Parathyroid adenoma (tissue), 2 donors: ENCODE results near the gene CYP21A2.

Experiments
- H2AFZ ChIP-seq: fragments of 300-600 bp; sonication (generic); one replicate; pipeline ENCODE4 v1.7.0; 2017; ENCODE audit warnings: antibody characterized with exemption, mild to moderate bottlenecking
- H3K27ac ChIP-seq: fragments of 300-600 bp; sonication (generic); one replicate; pipeline ENCODE4 v1.7.0; 2017
- H3K27me3 ChIP-seq: fragments of 300-600 bp; sonication (generic); one replicate; pipeline ENCODE4 v1.7.0; 2017; ENCODE audit warnings: low read length; ENCODE audit not compliant: control insufficient read depth, insufficient read depth
- H3K36me3 ChIP-seq: fragments of 300-600 bp; sonication (generic); one replicate; pipeline ENCODE4 v1.7.0; 2017; ENCODE audit warnings: low read length; ENCODE audit not compliant: control insufficient read depth, insufficient read depth
- H3K4me1 ChIP-seq: fragments of 300-600 bp; sonication (generic); one replicate; pipeline ENCODE4 v1.7.0; 2017; ENCODE audit warnings: control low read depth
- H3K4me2 ChIP-seq: fragments of 300-600 bp; sonication (generic); one replicate; pipeline ENCODE4 v1.7.0; 2017; ENCODE audit warnings: low read length
- H3K4me3 ChIP-seq: fragments of 300-600 bp; sonication (generic); one replicate; pipeline ENCODE4 v1.7.0; 2017; ENCODE audit warnings: low read depth, low read length
- H3K79me2 ChIP-seq: fragments of 300-600 bp; sonication (generic); one replicate; pipeline ENCODE4 v1.7.0; 2017; ENCODE audit warnings: control low read depth
- H3K9ac ChIP-seq: fragments of 300-600 bp; sonication (generic); one replicate; pipeline ENCODE4 v1.7.0; 2017; ENCODE audit warnings: mild to moderate bottlenecking
- H3K9me3 ChIP-seq: fragments of 300-600 bp; sonication (generic); one replicate; pipeline ENCODE4 v1.7.0; 2017; ENCODE audit warnings: low read length; ENCODE audit not compliant: control insufficient read depth
- TF ChIP-seq, protein P1 (sequence below): fragments of 300-600 bp; sonication (generic); IDR thresholded peaks from one replicate; pipeline ENCODE4 v1.7.0; 2017; ENCODE audit warnings: antibody characterized with exemption, mild to moderate bottlenecking
- donor health status: primary hyperparathyroidism.

CYP21A2 gene

GRCh38 chr6:32088487-32089049 lies 50.4 kb downstream of the CYP21A2 start:
- no peaks in the 10 kb centered on the region for H3K79me2 ChIP-seq
- TF ChIP-seq, protein P1, sequence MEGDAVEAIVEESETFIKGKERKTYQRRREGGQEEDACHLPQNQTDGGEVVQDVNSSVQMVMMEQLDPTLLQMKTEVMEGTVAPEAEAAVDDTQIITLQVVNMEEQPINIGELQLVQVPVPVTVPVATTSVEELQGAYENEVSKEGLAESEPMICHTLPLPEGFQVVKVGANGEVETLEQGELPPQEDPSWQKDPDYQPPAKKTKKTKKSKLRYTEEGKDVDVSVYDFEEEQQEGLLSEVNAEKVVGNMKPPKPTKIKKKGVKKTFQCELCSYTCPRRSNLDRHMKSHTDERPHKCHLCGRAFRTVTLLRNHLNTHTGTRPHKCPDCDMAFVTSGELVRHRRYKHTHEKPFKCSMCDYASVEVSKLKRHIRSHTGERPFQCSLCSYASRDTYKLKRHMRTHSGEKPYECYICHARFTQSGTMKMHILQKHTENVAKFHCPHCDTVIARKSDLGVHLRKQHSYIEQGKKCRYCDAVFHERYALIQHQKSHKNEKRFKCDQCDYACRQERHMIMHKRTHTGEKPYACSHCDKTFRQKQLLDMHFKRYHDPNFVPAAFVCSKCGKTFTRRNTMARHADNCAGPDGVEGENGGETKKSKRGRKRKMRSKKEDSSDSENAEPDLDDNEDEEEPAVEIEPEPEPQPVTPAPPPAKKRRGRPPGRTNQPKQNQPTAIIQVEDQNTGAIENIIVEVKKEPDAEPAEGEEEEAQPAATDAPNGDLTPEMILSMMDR: no peak
- no peaks in the 10 kb centered on the region for H3K27me3 ChIP-seq
- H3K9me3 ChIP-seq: no peaks in the 10 kb centered on the region
- H3K27ac ChIP-seq: no peak overlapping the region
- no peak overlapping the region for H3K4me3 ChIP-seq
- no peak overlapping the region for H3K9ac ChIP-seq
- H3K36me3 ChIP-seq: no peaks in the 10 kb centered on the region
- H3K4me2 ChIP-seq: no peak overlapping the region
- no peak overlapping the region for H2AFZ ChIP-seq
- no peaks in the 10 kb centered on the region for H3K4me1 ChIP-seq

- Histone ChIP-seq H3K79me2 (no peaks in the 10 kb centered on the region), H3K27me3 (no peaks in the 10 kb centered on the region), H2AFZ (no peak overlapping the region), H3K4me2 (no peak overlapping the region), H3K27ac (no peak overlapping the region), H3K36me3 (no peaks in the 10 kb centered on the region), H3K9me3 (no peaks in the 10 kb centered on the region), H3K9ac (no peak overlapping the region), H3K4me3 (no peak overlapping the region), H3K4me1 (no peaks in the 10 kb centered on the region)
- TF ChIP-seq, protein P1: no peak
Measured at GRCh38 chr6:32089082-32089828, 51.0 kb downstream of the CYP21A2 start.
